ENCODE measurements around the gene INTS12. TPM values are rescaled to one million over a fixed set of nuclear protein-coding genes. Genes with fewer than 3 reads are reported as not detected.
"Not testable (repeated sequence)": the region's sequence is repeated elsewhere in the genome, so short reads cannot be mapped to it uniquely, and the experiment has no call there.

INTS12 gene
- total and polyA plus RNA-seq, 7 donors: 17.7 to 38.8 (median 27.7) TPM

- ATAC-seq: no peak
- Histone ChIP-seq H3K27me3 (ENCODE audit: insufficient read depth in 3 of 3, low read length in 2 of 3) (no peaks in the 10 kb centered on the region), H3K4me3 (peak overlapping the region; percentile 95), H3K4me1 (peaks cover 28% of the 10 kb centered on the region), H3K9me3 (no peaks in the 10 kb centered on the region), H3K27ac (no peak overlapping the region), H3K36me3 (ENCODE audit: insufficient read depth in 1 of 2, low read depth in 1 of 2) (no peaks in the 10 kb centered on the region)
- no peak for TF ChIP-seq CTCF (IDR thresholded peaks at IDR 0.05)
- intact Hi-C loops (cut with DNase I): no loop called here
- DNase-seq: no peak
- WGBS, 3 donors: 39 to 59% (median 56%) methylated on average over 14 to 16 of the region's 16 CpGs
Measured at GRCh38 chr4:105710012-105710600, 1.6 kb upstream of the INTS12 start.

GRCh38 chr4:105709081-105709450, 577 bp upstream of the INTS12 start:
- WGBS, 3 donors: 0 to 1% (median 0%) methylated on average over 11 of the region's 11 CpGs
- Histone ChIP-seq H3K4me3 (peak overlapping the region; percentile 95), H3K27ac (peak overlapping the region; percentile 91), H3K36me3 (ENCODE audit: insufficient read depth in 1 of 2, low read depth in 1 of 2) (no peaks in the 10 kb centered on the region), H3K27me3 (ENCODE audit: insufficient read depth in 3 of 3, low read length in 2 of 3) (no peaks in the 10 kb centered on the region), H3K4me1 (peaks cover 21% of the 10 kb centered on the region), H3K9me3 (no peaks in the 10 kb centered on the region)
- peak; percentile 22 to 51 (median 42) for ATAC-seq
- intact Hi-C loops (cut with DNase I): loop anchor here in 1 of 2 donors (5.0 kb wide), 3 partner anchors 192 to 567 kb away; partner anchors contain the start of gene PPA2
- no peak for TF ChIP-seq CTCF (IDR thresholded peaks at IDR 0.05)
- DNase-seq: no peak

GRCh38 chr4:105707782-105708180, 708 bp downstream of the INTS12 start:
- DNase-seq: no peak
- H3K4me1 ChIP-seq: peaks cover 14% of the 10 kb centered on the region
- no peak for TF ChIP-seq CTCF (IDR thresholded peaks at IDR 0.05)
- no peaks in the 10 kb centered on the region for H3K9me3 ChIP-seq
- ATAC-seq: no peak
- H3K27me3 ChIP-seq (ENCODE audit: insufficient read depth in 3 of 3, low read length in 2 of 3): no peaks in the 10 kb centered on the region
- peak overlapping the region; percentile 91 for H3K27ac ChIP-seq
- peaks cover 0 to 9% of the 10 kb centered on the region in 2 donors for H3K36me3 ChIP-seq (ENCODE audit: insufficient read depth in 1 of 2, low read depth in 1 of 2)
- H3K4me3 ChIP-seq: peak overlapping the region; percentile 95
- 18 to 19% (median 18%) methylated on average over 7 of the region's 7 CpGs for WGBS, 3 donors
- intact Hi-C loops (cut with DNase I): loop anchor here in 1 of 2 donors (1.0 to 5.0 kb wide), 4 partner anchors 83 to 565 kb away; partner anchors contain the start of gene PPA2

- WGBS, 3 donors: 93 to 97% (median 94%) methylated on average over 2 of the region's 2 CpGs
- H3K27ac ChIP-seq: no peak overlapping the region
- intact Hi-C loops (cut with DNase I): no loop called here
- no peak overlapping the region for H3K4me3 ChIP-seq
- TF ChIP-seq CTCF (IDR thresholded peaks at IDR 0.05): no peak
- DNase-seq: no peak
- no peak for ATAC-seq
- no peaks in the 10 kb centered on the region for H3K4me1 ChIP-seq
- H3K9me3 ChIP-seq: no peaks in the 10 kb centered on the region
- H3K27me3 ChIP-seq (ENCODE audit: insufficient read depth in 3 of 3, low read length in 2 of 3): no peaks in the 10 kb centered on the region
- H3K36me3 ChIP-seq (ENCODE audit: insufficient read depth in 1 of 2, low read depth in 1 of 2): peaks cover 0 to 72% of the 10 kb centered on the region in 2 donors
Measured at GRCh38 chr4:105698607-105699006, 9.9 kb downstream of the INTS12 start.

- H3K27me3 ChIP-seq (ENCODE audit: insufficient read depth in 3 of 3, low read length in 2 of 3); H3K27ac ChIP-seq; H3K4me3 ChIP-seq; H3K4me1 ChIP-seq; ATAC-seq; intact Hi-C loops (cut with DNase I); H3K9me3 ChIP-seq; DNase-seq: not testable (repeated sequence)
- peaks cover 0 to 90% of the 10 kb centered on the region in 2 donors for H3K36me3 ChIP-seq (ENCODE audit: insufficient read depth in 1 of 2, low read depth in 1 of 2)
- 89 to 94% (median 90%) methylated on average over 8 of the region's 8 CpGs for WGBS, 3 donors
Measured at GRCh38 chr4:105695832-105696231, 12.7 kb downstream of the INTS12 start.

- H3K27ac ChIP-seq; ATAC-seq; DNase-seq; H3K27me3 ChIP-seq (ENCODE audit: insufficient read depth in 3 of 3, low read length in 2 of 3); H3K4me3 ChIP-seq; H3K9me3 ChIP-seq; intact Hi-C loops (cut with DNase I); H3K4me1 ChIP-seq: not testable (repeated sequence)
- 94 to 96% (median 95%) methylated on average over 5 of the region's 5 CpGs for WGBS, 3 donors
- peaks cover 0 to 97% of the 10 kb centered on the region in 2 donors for H3K36me3 ChIP-seq (ENCODE audit: insufficient read depth in 1 of 2, low read depth in 1 of 2)
Measured at GRCh38 chr4:105694812-105695211, 13.7 kb downstream of the INTS12 start.

Measured in psoas muscle (tissue), 8 donors.